GM12878 (cell line): Measurements from ENCODE around the gene ITIH1.

Source experiments
- EP300 ChIP-seq, 2 experiments: fragments of 150-350 bp in 1 of 2; IDR thresholded peaks; 2 replicates each; pipeline ENCODE4 v1.6.1; 2011 to 2012; ENCODE audit warnings: low read depth in 2 of 2, low read length in 2 of 2, borderline replicate concordance in 1 of 2, improper control_type of control experiment in 1 of 2, inconsistent platforms in 1 of 2; ENCODE audit not compliant: control insufficient read depth in 1 of 2
- MAX ChIP-seq: IDR thresholded peaks from 2 replicates; pipeline ENCODE4 v1.6.1; 2012; ENCODE audit warnings: low read depth, low read length, improper control_type of control experiment
- PML ChIP-seq: IDR thresholded peaks from 2 replicates; pipeline ENCODE4 v1.6.1; 2012; ENCODE audit warnings: low read length, inconsistent platforms
- POLR2A ChIP-seq: IDR thresholded peaks from 2 replicates; pipeline ENCODE4 v1.6.1; 2011; ENCODE audit warnings: low read depth, mild to moderate bottlenecking, low read length
- TCF7 ChIP-seq: IDR thresholded peaks from 2 replicates; pipeline ENCODE4 v1.6.1; 2014; ENCODE audit warnings: antibody characterized with exemption, borderline replicate concordance

GRCh38 chr3:52781741-52782140 lies 4.3 kb downstream of the ITIH1 start:
- TF ChIP-seq TCF7, result no peak
- TF ChIP-seq EP300 (IDR thresholded peaks at IDR 0.05; ENCODE audit: borderline replicate concordance in 1 of 2, control insufficient read depth in 1 of 2, low read depth in 2 of 2, low read length in 2 of 2), result no peak
- no peak for TF ChIP-seq PML
- TF ChIP-seq MAX, result no peak
- TF ChIP-seq POLR2A, result no peak
